HG03280 (cell line): ENCODE measurements around the gene KIF15.
"Not testable (repeated sequence)": the region's sequence is repeated elsewhere in the genome, so short reads cannot be mapped to it uniquely, and the experiment has no call there.

Source experiments
- ATAC-seq: cut with Tn5 transposase; IDR thresholded peaks from one replicate; pipeline ENCODE4 v1.9.1; 2021; ENCODE audit warnings: mild to moderate bottlenecking, moderate library complexity; ENCODE audit not compliant: unreplicated experiment

Gene KIF15

DNA sequence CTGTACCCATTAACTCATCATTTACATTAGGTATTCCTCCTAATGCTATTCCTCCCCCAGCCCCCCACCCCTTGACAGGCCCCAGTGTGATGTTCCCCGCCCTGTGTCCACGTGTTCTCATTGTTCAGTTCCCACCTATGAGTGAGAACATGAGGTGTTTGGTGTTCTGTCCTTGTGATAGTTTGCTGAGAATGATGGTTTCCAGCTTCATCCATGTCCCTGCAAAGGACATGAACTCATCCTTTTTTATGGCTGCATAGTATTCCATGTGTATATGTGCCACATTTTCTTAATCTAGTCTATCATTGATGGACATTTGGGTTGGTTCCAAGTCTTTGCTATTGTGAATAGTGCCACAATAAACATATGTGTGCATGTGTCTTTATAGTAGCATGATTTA, 54.7 kb downstream of the KIF15 start:
- not testable (repeated sequence) for ATAC-seq

DNA sequence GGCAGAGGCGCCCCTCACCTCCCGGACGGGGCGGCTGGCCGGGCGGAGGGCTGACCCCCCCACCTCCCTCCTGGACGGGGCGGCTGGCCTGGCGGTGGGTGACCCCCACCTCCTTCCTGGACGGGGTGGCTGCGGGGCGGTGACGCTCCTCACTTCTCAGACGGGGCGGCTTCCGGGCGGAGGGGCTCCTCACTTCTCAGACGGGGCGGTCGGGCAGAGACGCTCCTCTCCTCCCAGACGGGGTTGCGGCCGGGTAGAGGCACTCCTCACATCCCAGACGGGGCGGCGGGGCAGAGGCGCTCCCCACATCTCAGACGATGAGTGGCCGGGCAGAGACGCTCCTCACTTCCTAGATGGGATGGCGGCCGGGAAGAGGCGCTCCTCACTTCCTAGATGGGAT, 59.6 kb downstream of the KIF15 start:
- ATAC-seq: not testable (repeated sequence)

DNA sequence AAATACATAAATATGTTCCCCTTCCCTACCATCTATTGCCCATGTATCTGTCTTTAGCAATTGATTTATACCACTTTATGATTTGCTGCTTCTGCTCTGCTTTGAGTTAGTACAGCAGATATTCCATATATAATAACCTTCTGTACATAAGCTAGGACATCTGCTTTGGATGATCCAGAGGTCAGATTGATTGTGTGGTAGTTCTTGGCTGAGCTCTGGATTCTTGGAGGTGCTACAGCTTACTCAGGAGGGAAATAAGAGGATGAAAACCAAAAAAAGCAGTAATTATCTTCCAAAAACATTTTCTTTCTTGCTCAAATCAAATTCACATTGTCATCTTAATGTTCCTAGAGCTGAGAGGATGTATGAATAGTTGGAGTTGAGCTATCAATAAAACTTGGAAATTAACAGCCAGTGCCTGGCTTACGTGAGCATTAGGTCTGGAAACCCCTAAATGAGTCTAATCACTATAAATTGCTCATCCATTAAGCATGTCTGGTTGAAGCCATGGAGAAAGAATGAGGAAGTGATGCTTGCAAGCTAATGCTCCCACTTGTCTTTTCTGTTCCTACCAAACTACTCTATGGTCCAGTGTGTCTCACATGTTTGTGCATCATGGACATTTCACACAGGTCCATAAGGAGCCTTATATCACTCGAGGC, 63.8 kb downstream of the KIF15 start:
- no peak for ATAC-seq

DNA sequence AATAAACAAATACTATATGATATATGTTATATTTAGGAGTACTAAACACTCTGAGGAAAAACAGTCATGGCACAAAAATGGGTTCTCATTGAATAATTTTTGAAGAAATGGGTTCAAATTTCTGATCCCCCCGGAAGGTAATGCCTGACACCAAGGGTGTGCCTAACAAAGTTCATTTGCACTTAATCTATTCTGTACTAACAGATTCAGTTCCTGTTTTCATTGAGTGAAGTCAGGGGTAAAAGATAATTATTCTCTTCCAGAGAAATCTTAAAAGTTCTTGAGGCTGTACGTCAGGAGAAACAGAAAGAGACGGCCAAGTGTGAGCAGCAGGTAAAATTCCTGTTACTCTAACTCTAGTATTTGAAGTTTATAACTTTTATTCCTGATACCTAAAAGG, 65.6 kb downstream of the KIF15 start:
- ATAC-seq: no peak

DNA sequence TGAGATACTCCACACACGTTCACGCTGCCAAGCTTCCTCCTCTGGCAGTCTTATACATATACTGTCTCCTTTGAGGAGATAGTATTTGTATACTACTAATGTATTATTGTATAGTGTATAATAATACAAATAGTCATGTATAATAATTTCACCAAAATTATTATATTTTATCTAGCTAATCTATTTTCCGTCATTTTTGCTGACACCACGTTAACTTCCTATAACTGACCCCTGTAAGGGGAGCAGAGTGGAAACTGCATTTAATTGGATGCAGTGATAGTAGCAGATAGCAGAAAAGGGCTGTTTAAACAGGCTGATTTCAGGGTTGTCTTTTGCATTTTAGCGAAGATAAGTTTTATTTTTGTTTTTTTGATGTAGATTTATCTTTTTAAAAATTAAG, 69.6 kb downstream of the KIF15 start:
- no peak for ATAC-seq

DNA sequence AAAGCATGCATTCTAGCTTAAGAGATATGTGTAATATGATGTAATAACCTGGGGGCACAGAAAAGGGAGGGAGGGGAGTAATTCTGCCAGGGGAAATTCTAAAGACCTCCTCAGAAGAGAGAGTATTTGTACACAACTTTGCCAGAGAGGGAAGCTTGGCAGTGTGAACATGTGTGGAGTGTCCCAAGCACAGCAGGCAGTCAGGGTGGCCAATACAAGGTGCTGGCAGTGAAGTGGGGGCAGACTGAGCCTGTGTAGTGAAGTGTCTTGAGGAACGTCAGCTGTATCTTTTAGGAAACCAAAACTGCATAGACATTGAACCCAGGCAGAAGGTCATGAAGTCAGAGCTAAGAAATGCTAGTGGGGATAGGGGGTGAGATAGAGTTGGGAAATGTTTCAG, 70.4 kb downstream of the KIF15 start:
- ATAC-seq: no peak

DNA sequence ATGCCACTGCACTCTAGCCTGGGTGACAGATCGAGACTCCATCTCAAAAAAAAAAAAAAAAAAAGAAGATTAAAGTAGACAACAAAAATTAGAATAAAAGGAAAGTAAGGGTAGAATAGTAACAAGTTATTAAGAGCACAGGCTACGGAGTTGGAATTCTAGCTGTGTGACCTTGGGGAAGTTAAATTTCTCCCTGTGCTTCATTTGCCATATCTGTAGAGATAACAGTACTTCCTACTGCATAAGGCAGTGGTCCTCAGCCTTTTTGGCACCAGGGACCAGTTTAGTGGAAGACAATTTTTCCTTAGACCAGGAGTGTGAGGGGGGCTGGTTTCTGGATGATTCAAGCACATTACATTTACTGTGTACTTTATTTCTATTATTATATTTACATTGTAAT, 71.4 kb downstream of the KIF15 start:
- ATAC-seq: no peak

DNA sequence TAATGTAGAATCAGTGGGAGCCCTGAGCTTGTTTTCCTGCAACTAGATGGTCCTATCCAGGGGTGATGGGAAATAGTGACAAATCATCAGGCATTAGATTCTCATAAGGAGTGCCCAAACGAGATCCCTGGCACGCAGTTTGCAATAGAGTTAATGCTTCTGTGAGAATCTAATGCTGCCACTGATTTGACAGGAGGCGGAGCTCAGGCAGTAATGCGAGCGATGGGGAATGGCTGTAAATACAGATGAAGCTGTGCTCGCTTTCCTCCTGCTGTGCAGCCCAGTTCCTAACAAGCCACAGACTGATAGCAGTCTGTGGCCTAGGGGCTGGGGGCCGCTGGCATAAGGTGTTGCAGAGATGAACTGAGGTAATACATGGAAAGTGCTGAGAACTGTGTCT, 71.8 kb downstream of the KIF15 start:
- no peak for ATAC-seq

DNA sequence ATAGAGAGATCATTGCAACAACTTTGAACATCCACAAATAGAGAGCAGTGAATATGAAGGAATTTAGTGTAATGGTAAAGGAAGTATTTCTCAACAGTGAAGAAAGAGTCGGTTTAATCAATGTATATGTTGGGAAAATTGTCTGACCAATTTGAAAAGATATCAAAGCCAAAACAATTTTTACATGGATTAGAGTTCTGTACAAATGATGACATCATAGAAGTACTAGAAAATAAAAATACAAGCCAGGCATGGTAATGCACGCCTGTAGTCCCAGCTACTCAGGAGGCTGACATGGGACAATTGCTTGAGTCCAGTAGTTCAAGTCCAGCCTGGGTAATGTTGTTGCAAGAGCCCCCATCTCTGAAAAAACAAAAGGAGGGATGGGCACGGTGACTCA, 74.1 kb downstream of the KIF15 start:
- no peak for ATAC-seq

DNA sequence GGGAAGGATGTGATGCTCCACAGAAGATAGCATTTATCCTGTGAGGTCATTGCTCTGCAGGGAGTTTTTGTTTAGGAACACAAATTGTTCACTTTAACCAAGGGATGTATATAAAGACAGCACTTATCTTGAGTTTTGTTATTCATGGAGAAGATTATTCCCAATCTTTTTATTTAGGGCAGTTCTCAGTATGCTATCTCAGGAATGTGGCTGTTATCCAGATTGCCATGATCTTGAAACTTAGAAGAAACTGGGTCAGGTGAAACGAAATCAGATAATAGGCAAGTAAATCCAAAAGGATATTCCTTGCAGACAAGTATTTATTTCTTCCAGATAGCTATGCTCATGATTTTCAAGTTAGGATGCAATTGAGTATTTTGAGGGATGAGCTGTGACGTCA, 80.8 kb downstream of the KIF15 start:
- no peak for ATAC-seq

DNA sequence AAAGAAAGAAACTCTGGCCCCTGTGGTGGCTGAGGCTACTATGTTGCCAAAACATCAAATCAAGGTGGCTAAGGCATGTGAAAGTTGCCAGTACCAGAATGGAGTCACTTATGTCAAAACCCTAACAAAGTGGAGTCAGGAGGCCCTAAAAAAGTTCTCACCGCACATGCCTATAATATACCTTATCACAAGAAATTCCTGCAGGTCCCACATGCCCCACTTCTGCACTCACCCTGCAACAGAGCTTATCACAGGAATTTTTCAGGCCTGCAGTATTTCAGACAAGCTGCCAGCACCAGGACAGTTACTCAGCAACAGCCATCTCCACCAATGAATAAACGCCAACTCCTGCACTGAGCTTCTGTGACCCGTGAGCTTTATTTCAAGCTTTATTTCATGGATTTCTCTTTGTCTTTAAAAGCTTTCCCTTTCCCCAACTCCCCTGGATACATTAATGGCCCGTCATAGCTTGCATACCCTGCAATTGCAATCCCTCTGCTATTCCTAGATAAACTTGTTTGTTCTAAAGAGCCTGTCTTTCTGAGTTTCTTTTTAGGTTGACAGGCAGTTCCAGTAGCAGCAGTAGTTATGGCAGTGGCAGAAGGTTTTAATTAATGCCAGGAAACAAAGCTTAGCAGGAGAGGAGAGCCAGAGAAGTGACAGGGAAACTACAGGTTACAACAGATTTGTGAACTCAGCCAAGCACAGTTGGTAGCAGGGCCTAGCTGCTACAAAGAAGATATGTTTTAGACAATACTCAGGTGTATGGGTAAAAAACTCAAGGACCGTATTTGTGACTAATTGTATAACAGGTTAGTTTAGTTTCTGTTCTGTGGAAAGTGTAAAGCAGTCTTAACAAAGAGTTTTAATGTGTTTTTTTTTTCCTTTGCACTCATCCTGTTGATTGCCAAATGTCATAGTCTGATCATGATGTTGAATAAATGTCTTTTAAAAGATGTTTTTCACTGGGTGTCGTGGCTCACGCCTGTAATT, 84.2 kb downstream of the KIF15 start:
- no peak for ATAC-seq

DNA sequence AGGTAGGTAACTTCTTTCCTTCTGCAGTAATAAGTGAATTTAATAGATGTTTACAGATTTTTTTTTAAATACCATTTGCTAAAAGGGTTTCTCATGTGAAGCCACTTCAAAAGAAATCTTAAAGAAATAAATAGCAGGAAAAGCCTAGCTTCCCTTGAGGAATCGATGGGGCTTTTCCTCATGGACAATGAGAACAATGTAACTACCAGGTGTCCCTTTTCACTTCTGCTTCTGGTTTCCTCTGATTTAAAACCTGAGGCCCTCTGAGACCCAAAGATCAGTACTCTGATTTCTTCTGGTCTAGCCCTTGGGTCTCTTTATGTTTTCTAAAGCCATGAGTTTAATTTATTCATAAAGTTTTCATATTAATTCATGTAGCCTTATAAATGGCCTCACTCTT, 87.0 kb downstream of the KIF15 start:
- ATAC-seq: no peak

DNA sequence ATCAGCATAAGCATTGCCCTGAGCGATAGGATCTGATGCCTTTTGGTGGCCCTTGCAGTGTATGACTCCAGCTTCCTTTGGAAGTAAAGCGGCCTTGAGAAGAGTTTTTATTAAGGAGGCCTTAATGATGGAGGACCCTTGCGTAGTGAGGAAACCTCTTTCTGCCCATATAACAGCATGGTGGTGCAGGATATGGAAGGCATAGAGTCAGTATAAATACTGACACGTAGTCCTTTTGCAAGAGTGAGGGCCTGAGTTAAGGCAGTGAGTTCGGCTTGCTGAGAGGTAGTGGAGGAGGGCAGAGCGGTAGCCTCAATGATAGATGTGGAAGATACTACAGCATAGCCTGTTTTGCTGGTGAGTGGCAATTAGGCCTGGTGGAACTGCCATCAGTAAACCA, 95.1 kb downstream of the KIF15 start:
- not testable (repeated sequence) for ATAC-seq

DNA sequence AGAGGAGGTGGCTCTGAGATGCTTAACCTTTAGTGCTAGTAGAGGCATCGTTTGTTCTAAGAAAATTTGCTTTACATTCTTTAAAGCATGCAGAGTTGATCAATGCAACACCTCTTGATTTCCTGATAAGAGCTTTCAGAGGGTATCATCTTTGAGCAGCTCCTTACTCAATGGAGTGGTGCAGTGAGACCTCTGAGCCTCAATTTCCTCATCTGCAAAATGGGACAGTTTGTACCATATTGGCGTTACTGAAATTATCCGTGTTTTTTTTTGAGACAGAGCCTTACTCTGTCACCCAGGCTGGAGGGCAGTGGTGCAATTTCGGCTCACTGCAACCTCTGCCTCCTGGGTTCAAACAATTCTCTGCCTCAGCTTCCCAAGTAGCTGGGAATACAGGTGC, 98.5 kb downstream of the KIF15 start:
- no peak for ATAC-seq

DNA sequence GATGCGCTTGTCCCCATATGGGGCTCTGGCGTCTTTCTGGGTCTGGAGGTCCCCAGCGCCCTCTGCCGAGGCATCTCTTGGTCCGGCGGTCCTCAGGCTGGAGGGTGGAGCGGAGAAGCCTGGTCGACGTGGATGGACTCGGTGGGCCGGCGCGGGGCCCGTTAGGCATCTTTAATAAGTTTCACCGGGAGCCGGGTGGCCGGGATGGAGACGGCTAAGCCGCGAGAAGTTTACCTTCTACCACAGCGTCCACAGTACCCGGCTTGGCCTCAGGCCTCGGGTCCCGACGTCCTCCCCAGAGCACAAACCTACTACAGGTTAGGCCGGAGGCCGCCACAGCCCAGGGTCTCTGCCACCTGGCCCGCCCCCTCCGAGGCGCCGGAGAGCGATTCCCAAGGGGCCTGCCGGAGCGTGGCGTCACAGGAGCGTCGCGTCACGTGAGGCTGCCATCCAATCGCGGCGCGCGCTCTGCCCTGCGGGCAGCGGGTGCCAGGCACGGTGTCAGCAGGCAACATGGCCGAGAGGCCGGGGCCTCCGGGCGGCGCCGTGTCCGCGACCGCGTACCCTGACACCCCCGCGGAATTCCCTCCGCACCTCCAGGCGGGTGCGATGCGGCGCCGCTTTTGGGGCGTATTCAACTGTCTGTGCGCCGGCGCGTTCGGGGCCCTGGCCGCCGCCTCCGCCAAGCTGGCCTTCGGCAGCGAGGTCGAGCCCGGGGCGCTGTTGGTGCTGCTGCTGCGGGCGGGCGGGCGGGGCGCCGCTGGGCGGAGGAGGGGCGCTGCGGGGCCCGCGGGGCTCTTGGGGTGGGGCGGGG, 100.0 kb downstream of the KIF15 start, which contains the start of gene TMEM42:
Gene TMEM42 (plus strand): TSS at position 501 of the 814 bp plus-strand sequence. CDS start 13 bp downstream, at position 514.
- peak; percentile 97 for ATAC-seq

DNA sequence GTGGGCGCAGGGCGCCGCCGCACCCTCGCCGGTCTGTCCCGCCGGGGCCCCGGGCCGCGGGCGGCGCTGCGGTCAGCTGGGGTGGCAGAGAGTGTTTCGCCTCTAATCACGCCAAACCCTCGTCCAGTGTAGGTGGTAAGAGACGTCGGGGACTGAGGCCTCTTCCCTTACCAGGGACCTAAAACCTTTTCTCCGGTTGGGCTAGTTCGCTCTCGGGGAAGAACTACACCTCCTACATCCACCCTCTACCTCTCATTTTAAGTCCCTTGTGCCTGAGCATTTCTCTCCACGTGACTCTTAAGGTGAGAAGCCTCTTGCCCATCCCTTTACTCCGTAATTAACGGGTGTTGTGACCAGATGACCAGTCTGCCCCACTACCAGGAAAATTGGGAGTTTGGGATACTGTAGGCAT, 100.6 kb downstream of the KIF15 start:
- ATAC-seq: peak; percentile 29

DNA sequence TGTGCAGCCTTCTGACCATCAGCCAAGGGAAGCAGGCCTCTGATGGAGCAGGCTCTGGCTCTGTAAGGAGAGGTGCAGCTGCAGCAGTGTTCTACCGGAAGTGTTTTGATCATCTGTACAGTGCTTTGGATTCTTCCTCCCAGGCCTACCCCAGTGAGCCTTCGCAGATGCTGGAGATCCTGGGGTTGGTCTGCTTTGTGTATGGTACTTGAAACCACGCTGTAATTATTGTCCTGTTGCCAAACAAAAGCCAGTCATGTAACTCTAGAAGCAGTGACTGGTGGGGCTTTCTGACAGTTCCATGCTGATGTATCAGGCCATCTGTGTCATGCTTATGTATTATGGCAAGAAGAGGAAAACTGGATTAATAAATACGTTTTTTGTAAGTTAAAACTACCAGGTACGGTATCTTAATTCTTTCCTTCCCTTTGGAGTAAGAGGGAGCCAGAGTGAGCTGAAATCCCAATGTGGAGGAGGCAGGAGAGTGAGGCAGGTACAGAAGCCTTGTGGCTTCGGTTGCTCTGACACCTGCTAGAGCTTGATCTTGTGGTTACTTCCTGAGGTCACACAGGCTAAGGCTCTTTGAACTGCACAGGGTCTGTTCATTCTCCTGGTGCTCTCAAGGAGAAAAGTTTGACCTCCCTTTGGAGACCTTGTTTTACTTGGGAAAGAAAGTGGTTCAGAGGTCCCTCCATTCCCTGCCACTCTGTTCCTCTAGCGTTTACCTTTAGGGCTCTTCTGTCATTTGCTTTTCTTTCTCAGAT, 103.9 kb downstream of the KIF15 start:
- no peak for ATAC-seq

DNA sequence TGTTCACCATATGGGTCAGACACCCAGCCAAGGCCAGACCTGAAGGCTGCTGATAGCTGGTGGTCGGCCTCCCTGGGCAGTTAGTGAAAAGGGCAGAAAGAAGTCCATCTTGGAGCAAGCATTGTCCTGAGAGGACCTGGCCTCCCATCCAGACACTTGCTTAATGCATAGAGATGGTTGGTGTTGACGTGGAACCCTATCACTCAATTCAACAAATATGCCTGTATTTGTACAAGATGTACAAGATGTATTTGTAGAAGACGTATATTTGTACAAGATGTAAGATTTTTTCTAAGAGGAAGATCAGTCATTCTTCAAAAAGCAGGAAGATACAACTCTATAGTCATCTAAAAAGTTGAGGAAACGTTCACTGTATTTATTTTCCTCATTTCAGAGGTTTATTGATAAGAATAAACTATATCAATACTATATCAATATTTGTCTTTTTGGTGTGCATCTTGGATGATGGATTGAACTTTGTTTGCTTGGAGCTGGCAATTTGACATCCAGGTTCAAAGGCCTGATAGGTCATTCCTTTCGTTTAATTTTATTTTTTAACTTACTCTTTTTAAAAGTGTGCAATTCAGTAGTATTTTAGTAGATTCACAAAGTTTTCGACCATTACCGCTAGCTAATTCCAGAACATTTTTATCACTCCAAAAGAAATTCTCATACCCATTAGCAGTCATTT, 106.0 kb downstream of the KIF15 start:
- ATAC-seq: no peak

DNA sequence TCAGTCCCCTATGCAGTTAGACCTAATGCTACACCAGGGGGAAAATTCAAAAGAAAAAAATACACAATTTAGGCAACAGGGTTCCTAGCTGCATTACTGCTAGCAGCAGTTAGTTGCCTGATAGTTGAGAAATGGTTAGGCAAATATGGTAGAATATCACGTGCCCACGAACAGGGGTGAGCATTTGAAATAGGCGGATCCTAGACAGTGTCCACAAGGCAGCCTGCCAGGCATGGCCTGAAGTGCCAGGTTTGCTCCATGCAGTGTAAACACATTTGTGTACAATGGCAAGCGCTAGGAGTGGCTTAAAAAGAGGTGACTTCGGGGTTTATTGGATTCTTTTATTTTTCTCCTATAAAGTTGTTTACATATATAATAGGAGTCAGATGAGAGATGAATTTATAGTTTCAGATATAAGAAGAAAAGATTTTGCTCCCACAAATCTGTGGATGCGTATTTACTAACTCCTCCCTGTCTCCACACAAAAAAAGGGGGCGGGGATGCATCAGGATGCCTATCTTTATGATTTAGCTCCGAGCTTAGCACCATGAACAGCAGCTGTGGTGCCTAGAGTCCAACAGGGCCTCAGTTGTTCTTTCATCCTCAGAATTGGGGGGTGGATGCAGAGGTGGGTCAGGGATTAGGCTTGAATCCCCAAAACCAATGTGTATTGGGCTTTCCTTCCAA, 108.9 kb downstream of the KIF15 start:
- ATAC-seq: no peak
